ENCODE data around the gene DLG2. TPM values are rescaled to one million over a fixed set of nuclear protein-coding genes. Genes with fewer than 3 reads are reported as not detected.

The DLG2 gene
- total RNA-seq, 4 donors from 2014 or later, result 11.0 to 34.2 (median 19.8) TPM

GRCh38 chr11:83537131-83537610 is 2090.0 kb downstream of the DLG2 start:
- H3K9me3 ChIP-seq, result no peaks in the 10 kb centered on the region
- WGBS, 2 donors (ENCODE audit: low coverage in 1 of 2), result 71 to 85% methylated on average over 1 to 3 of the region's 5 CpGs
- peaks cover 0 to 16% (median 2%) of the 10 kb centered on the region in 3 donors for H3K4me1 ChIP-seq
- H3K27ac ChIP-seq, result no peak overlapping the region
- no peak for TF ChIP-seq POLR2A (IDR thresholded peaks at IDR 0.05)
- no peak for TF ChIP-seq EP300 (IDR thresholded peaks at IDR 0.05)
- TF ChIP-seq POLR2AphosphoS5 (IDR thresholded peaks at IDR 0.05), result no peak
- TF ChIP-seq CTCF (IDR thresholded peaks at IDR 0.05), result no peak
- H3K36me3 ChIP-seq, result no peaks in the 10 kb centered on the region
- no peak for ATAC-seq
- H3K4me3 ChIP-seq, result no peak overlapping the region
- no peaks in the 10 kb centered on the region for H3K27me3 ChIP-seq

GRCh38 chr11:83533166-83533565 is 2094.0 kb downstream of the DLG2 start:
- H3K36me3 ChIP-seq, result no peaks in the 10 kb centered on the region
- no peaks in the 10 kb centered on the region for H3K4me1 ChIP-seq
- no peak for ATAC-seq
- TF ChIP-seq POLR2A (IDR thresholded peaks at IDR 0.05) (no peak), CTCF (IDR thresholded peaks at IDR 0.05) (no peak), POLR2AphosphoS5 (IDR thresholded peaks at IDR 0.05) (no peak), EP300 (IDR thresholded peaks at IDR 0.05) (no peak)
- no peaks in the 10 kb centered on the region for H3K9me3 ChIP-seq
- H3K4me3 ChIP-seq, result no peak overlapping the region
- no peak overlapping the region for H3K27ac ChIP-seq
- no peaks in the 10 kb centered on the region for H3K27me3 ChIP-seq

GRCh38 chr11:83528877-83529276 is 2098.3 kb downstream of the DLG2 start:
- no peaks in the 10 kb centered on the region for H3K4me1 ChIP-seq
- no peaks in the 10 kb centered on the region for H3K27me3 ChIP-seq
- H3K9me3 ChIP-seq, result no peaks in the 10 kb centered on the region
- TF ChIP-seq POLR2A (IDR thresholded peaks at IDR 0.05) (no peak), EP300 (IDR thresholded peaks at IDR 0.05) (no peak), CTCF (IDR thresholded peaks at IDR 0.05) (no peak), POLR2AphosphoS5 (IDR thresholded peaks at IDR 0.05) (no peak)
- no peak for ATAC-seq
- H3K4me3 ChIP-seq, result no peak overlapping the region
- no peak overlapping the region for H3K27ac ChIP-seq
- 68 to 82% methylated on average over 1 of the region's 1 CpG for WGBS, 2 donors (ENCODE audit: low coverage in 1 of 2)
- H3K36me3 ChIP-seq, result no peaks in the 10 kb centered on the region

GRCh38 chr11:83528225-83528624 is 2098.9 kb downstream of the DLG2 start:
- H3K36me3 ChIP-seq, result no peaks in the 10 kb centered on the region
- H3K4me3 ChIP-seq, result no peak overlapping the region
- no peaks in the 10 kb centered on the region for H3K27me3 ChIP-seq
- H3K9me3 ChIP-seq, result no peaks in the 10 kb centered on the region
- TF ChIP-seq POLR2AphosphoS5 (IDR thresholded peaks at IDR 0.05), result no peak
- no peak for TF ChIP-seq CTCF (IDR thresholded peaks at IDR 0.05)
- TF ChIP-seq POLR2A (IDR thresholded peaks at IDR 0.05), result no peak
- TF ChIP-seq EP300 (IDR thresholded peaks at IDR 0.05), result no peak
- WGBS, 2 donors (ENCODE audit: low coverage in 1 of 2), result 86 to 92% methylated on average over 1 of the region's 1 CpG
- no peak overlapping the region for H3K27ac ChIP-seq
- ATAC-seq, result no peak
- H3K4me1 ChIP-seq, result no peaks in the 10 kb centered on the region

- no peaks in the 10 kb centered on the region for H3K9me3 ChIP-seq
- H3K27me3 ChIP-seq, result no peaks in the 10 kb centered on the region
- no peaks in the 10 kb centered on the region for H3K36me3 ChIP-seq
- 66 to 78% methylated on average over 2 of the region's 2 CpGs for WGBS, 2 donors (ENCODE audit: low coverage in 1 of 2)
- no peak overlapping the region for H3K27ac ChIP-seq
- H3K4me3 ChIP-seq, result no peak overlapping the region
- ATAC-seq, result no peak
- H3K4me1 ChIP-seq, result no peaks in the 10 kb centered on the region
- TF ChIP-seq POLR2AphosphoS5 (IDR thresholded peaks at IDR 0.05) (no peak), CTCF (IDR thresholded peaks at IDR 0.05) (no peak), EP300 (IDR thresholded peaks at IDR 0.05) (no peak), POLR2A (IDR thresholded peaks at IDR 0.05) (no peak)
These were observed 2103.5 kb downstream of the DLG2 start for GRCh38 chr11:83523676-83524075.
